Astrocyte (in vitro differentiated cells and primary cell): ENCODE data around the gene HECW1. TPM values are rescaled to one million over a fixed set of nuclear protein-coding genes. Genes with fewer than 3 reads are reported as not detected.
"Not testable (repeated sequence)": the region's sequence is repeated elsewhere in the genome, so short reads cannot be mapped to it uniquely, and the experiment has no call there.

Source experiments
- DNase-seq: peaks from one replicate; pipeline ENCODE4 v3.0.0-alpha.2; 2010; ENCODE audit warnings: low read depth
- FAIRE-seq: peaks from 2 replicates; lab custom pipeline; 2011; peaks lifted over from hg19 to GRCh38; lab: Jason Lieb, UNC
- H2AFZ ChIP-seq: 2 replicates; pipeline ENCODE4 v1.6.0; 2012; ENCODE audit warnings: low read depth, low read length, inconsistent platforms
- H3K27ac ChIP-seq: 2 replicates; pipeline ENCODE4 v1.5.1; 2011; ENCODE audit warnings: low read depth, low read length, inconsistent platforms
- H3K27me3 ChIP-seq: 2 replicates; pipeline ENCODE4 v1.6.0; 2011; ENCODE audit warnings: low read length, inconsistent platforms; ENCODE audit not compliant: insufficient read depth
- H3K36me3 ChIP-seq: 2 replicates; pipeline ENCODE4 v1.5.1; 2011; ENCODE audit warnings: low read length, inconsistent platforms; ENCODE audit not compliant: insufficient read depth
- H3K4me1 ChIP-seq: 2 replicates; pipeline ENCODE4 v1.5.1; 2011; ENCODE audit warnings: low read length, inconsistent platforms; ENCODE audit not compliant: insufficient read depth
- H3K4me2 ChIP-seq: 2 replicates; pipeline ENCODE4 v1.6.0; 2012; ENCODE audit warnings: low read length, inconsistent platforms
- H3K4me3 ChIP-seq: 2 replicates; pipeline ENCODE4 v1.5.1; 2011; ENCODE audit warnings: low read depth, mild to moderate bottlenecking, low read length, inconsistent platforms; ENCODE audit not compliant: insufficient read depth
- H3K79me2 ChIP-seq: 2 replicates; pipeline ENCODE4 v1.6.0; 2012; ENCODE audit warnings: mild to moderate bottlenecking, low read length, inconsistent platforms; ENCODE audit not compliant: insufficient read depth
- H3K9ac ChIP-seq: 2 replicates; pipeline ENCODE4 v1.6.0; 2012; ENCODE audit warnings: mild to moderate bottlenecking, low read length, inconsistent platforms
- H3K9me3 ChIP-seq: 2 replicates; pipeline ENCODE4 v1.5.1; 2012; ENCODE audit warnings: low read depth, mild to moderate bottlenecking, low read length, inconsistent platforms; ENCODE audit not compliant: insufficient read depth
- H4K20me1 ChIP-seq: 2 replicates; pipeline ENCODE4 v1.6.0; 2012; ENCODE audit warnings: low read length, inconsistent platforms; ENCODE audit not compliant: insufficient read depth
- H3K27ac Mint-ChIP-seq: one replicate; pipeline ENCODE4 v1.8.0; 2021; ENCODE audit warnings: mild to moderate bottlenecking, mixed read lengths; ENCODE audit not compliant: unreplicated experiment
- H3K27me3 Mint-ChIP-seq: one replicate; pipeline ENCODE4 v1.8.0; 2021; ENCODE audit warnings: low read depth, mixed read lengths; ENCODE audit not compliant: unreplicated experiment
- H3K36me3 Mint-ChIP-seq: one replicate; pipeline ENCODE4 v1.8.0; 2021; ENCODE audit warnings: low read depth, mixed read lengths; ENCODE audit not compliant: unreplicated experiment
- H3K4me1 Mint-ChIP-seq: one replicate; pipeline ENCODE4 v1.8.0; 2021; ENCODE audit warnings: low read depth, mixed read lengths; ENCODE audit not compliant: unreplicated experiment
- H3K4me3 Mint-ChIP-seq: one replicate; pipeline ENCODE4 v1.8.0; 2021; ENCODE audit warnings: mild to moderate bottlenecking, moderate library complexity, mixed read lengths; ENCODE audit not compliant: unreplicated experiment
- H3K9me3 Mint-ChIP-seq: one replicate; pipeline ENCODE4 v1.8.0; 2021; ENCODE audit warnings: mild to moderate bottlenecking, mixed read lengths; ENCODE audit not compliant: unreplicated experiment
- CTCF ChIP-seq: IDR thresholded peaks from 2 replicates; pipeline ENCODE4 v1.5.1; 2011; ENCODE audit warnings: low read depth, mild to moderate bottlenecking, inconsistent platforms, low read length, moderate library complexity; ENCODE audit not compliant: insufficient read depth
- EZH2 ChIP-seq: IDR thresholded peaks from 2 replicates; pipeline ENCODE4 v1.6.1; 2012; ENCODE audit warnings: mild to moderate bottlenecking, low read length, inconsistent platforms; ENCODE audit not compliant: insufficient read depth
- total RNA-seq: library from RNA; stranded (reverse); gene quantifications from 2 replicates; pipeline ENCODE4 v1.2.1, GENCODE V29; 2021

The HECW1 gene
- total RNA-seq, 1 donor from 2014 or later, result 3.3 TPM

GRCh38 chr7:43592326-43592725, 479.9 kb downstream of the HECW1 start:
- Histone ChIP-seq H3K4me1 (no peaks in the 10 kb centered on the region), H3K27me3 (no peaks in the 10 kb centered on the region), H3K9ac (no peak overlapping the region), H3K4me2 (peak overlapping the region; percentile 24), H3K4me3 (no peak overlapping the region), H3K79me2 (peaks cover 99% of the 10 kb centered on the region), H4K20me1 (peaks cover 81% of the 10 kb centered on the region), H2AFZ (no peak overlapping the region), H3K27ac (peak overlapping the region; percentile 4), H3K9me3 (no peaks in the 10 kb centered on the region), H3K36me3 (peaks cover 11% of the 10 kb centered on the region)
- Mint-ChIP-seq H3K27me3 (no peaks in the 10 kb centered on the region), H3K27ac (no peak overlapping the region), H3K9me3 (no peaks in the 10 kb centered on the region), H3K36me3 (peaks cover 2% of the 10 kb centered on the region), H3K4me3 (no peak overlapping the region), H3K4me1 (peaks cover 19% of the 10 kb centered on the region)
- no peak for FAIRE-seq
- DNase-seq, result no peak
- TF ChIP-seq EZH2, result no peak
- no peak for TF ChIP-seq CTCF

- H3K79me2 ChIP-seq, result peaks cover 99% of the 10 kb centered on the region
- Mint-ChIP-seq H3K9me3 (no peaks in the 10 kb centered on the region), H3K4me3 (no peak overlapping the region), H3K36me3 (peaks cover 2% of the 10 kb centered on the region), H3K4me1 (peaks cover 19% of the 10 kb centered on the region), H3K27ac (no peak overlapping the region), H3K27me3 (no peaks in the 10 kb centered on the region)
- no peak overlapping the region for H2AFZ ChIP-seq
- H3K4me3 ChIP-seq, result no peak overlapping the region
- DNase-seq, result no peak
- peaks cover 81% of the 10 kb centered on the region for H4K20me1 ChIP-seq
- peak overlapping the region; percentile 2 for H3K27ac ChIP-seq
- H3K4me2 ChIP-seq, result peak overlapping the region; percentile 24
- H3K9me3 ChIP-seq, result no peaks in the 10 kb centered on the region
- H3K4me1 ChIP-seq, result no peaks in the 10 kb centered on the region
- H3K27me3 ChIP-seq, result no peaks in the 10 kb centered on the region
- H3K9ac ChIP-seq, result no peak overlapping the region
- TF ChIP-seq EZH2 (no peak), CTCF (no peak)
- peaks cover 14% of the 10 kb centered on the region for H3K36me3 ChIP-seq
- FAIRE-seq, result no peak
These were observed 480.6 kb downstream of the HECW1 start for GRCh38 chr7:43593010-43593409.

GRCh38 chr7:43594020-43594419, 481.6 kb downstream of the HECW1 start:
- no peak overlapping the region for H3K27ac ChIP-seq
- no peaks in the 10 kb centered on the region for H3K4me1 ChIP-seq
- H3K4me3 ChIP-seq, result no peak overlapping the region
- Mint-ChIP-seq H3K4me3 (no peak overlapping the region), H3K27me3 (no peaks in the 10 kb centered on the region), H3K27ac (no peak overlapping the region), H3K36me3 (peaks cover 5% of the 10 kb centered on the region), H3K9me3 (no peaks in the 10 kb centered on the region), H3K4me1 (peaks cover 19% of the 10 kb centered on the region)
- no peak overlapping the region for H2AFZ ChIP-seq
- H4K20me1 ChIP-seq, result peaks cover 79% of the 10 kb centered on the region
- peak overlapping the region; percentile 24 for H3K4me2 ChIP-seq
- FAIRE-seq (no peak), DNase-seq (no peak)
- no peak for TF ChIP-seq CTCF
- no peak for TF ChIP-seq EZH2
- H3K79me2 ChIP-seq, result peaks cover 98% of the 10 kb centered on the region
- H3K9ac ChIP-seq, result no peak overlapping the region
- no peaks in the 10 kb centered on the region for H3K27me3 ChIP-seq
- peaks cover 19% of the 10 kb centered on the region for H3K36me3 ChIP-seq
- no peaks in the 10 kb centered on the region for H3K9me3 ChIP-seq

- not testable (repeated sequence) for H2AFZ ChIP-seq, H3K4me3 Mint-ChIP-seq, H3K27ac ChIP-seq, H3K36me3 Mint-ChIP-seq, H3K27me3 ChIP-seq, H3K9ac ChIP-seq, H3K27me3 Mint-ChIP-seq, H3K9me3 Mint-ChIP-seq, FAIRE-seq, DNase-seq, H3K4me1 ChIP-seq, H3K27ac Mint-ChIP-seq, H3K4me3 ChIP-seq, H3K9me3 ChIP-seq, H3K4me2 ChIP-seq
- Histone ChIP-seq H4K20me1 (peaks cover 81% of the 10 kb centered on the region), H3K79me2 (peaks cover 99% of the 10 kb centered on the region), H3K36me3 (peaks cover 35% of the 10 kb centered on the region)
- H3K4me1 Mint-ChIP-seq, result peaks cover 12% of the 10 kb centered on the region
These were observed 484.0 kb downstream of the HECW1 start for GRCh38 chr7:43596426-43596825.
